Measurements from ENCODE around the gene CNTNAP2. TPM values are rescaled to one million over a fixed set of nuclear protein-coding genes. Genes with fewer than 3 reads are reported as not detected.

The CNTNAP2 gene
- total RNA-seq, 1 donor from 2014 or later, result 1.2 TPM

- no peak for ATAC-seq
Observed at GRCh38 chr7:147903536-147904218, 1787.1 kb downstream of the CNTNAP2 start.

GRCh38 chr7:147904219-147904576 is 1787.6 kb downstream of the CNTNAP2 start:
- ATAC-seq, result no peak

- no peak for ATAC-seq
Observed at GRCh38 chr7:147909431-147910148, 1793.0 kb downstream of the CNTNAP2 start.

GRCh38 chr7:147911201-147911601 is 1794.6 kb downstream of the CNTNAP2 start:
- ATAC-seq, result no peak

GRCh38 chr7:147912291-147912690 is 1795.7 kb downstream of the CNTNAP2 start:
- no peak for ATAC-seq

- ATAC-seq, result no peak
Observed at GRCh38 chr7:147912946-147913638, 1796.5 kb downstream of the CNTNAP2 start.

GRCh38 chr7:147915781-147916180 is 1799.2 kb downstream of the CNTNAP2 start:
- no peak for ATAC-seq

- ATAC-seq, result no peak
Observed at GRCh38 chr7:147916573-147916972, 1800.0 kb downstream of the CNTNAP2 start.

GRCh38 chr7:147923841-147924240 is 1807.2 kb downstream of the CNTNAP2 start:
- ATAC-seq, result no peak

- ATAC-seq, result no peak
Observed at GRCh38 chr7:147937428-147937827, 1820.8 kb downstream of the CNTNAP2 start.

GRCh38 chr7:147941381-147941780 is 1824.8 kb downstream of the CNTNAP2 start:
- no peak for ATAC-seq

- ATAC-seq, result no peak
Observed at GRCh38 chr7:147944321-147944720, 1827.7 kb downstream of the CNTNAP2 start.

GRCh38 chr7:147952918-147953317 is 1836.3 kb downstream of the CNTNAP2 start:
- ATAC-seq, result no peak

GRCh38 chr7:147968046-147968610 is 1851.5 kb downstream of the CNTNAP2 start:
- no peak for ATAC-seq

GRCh38 chr7:147971606-147972110 is 1855.1 kb downstream of the CNTNAP2 start:
- ATAC-seq, result no peak

GRCh38 chr7:147978201-147978600 is 1861.6 kb downstream of the CNTNAP2 start:
- ATAC-seq, result no peak

- no peak for ATAC-seq
Observed at GRCh38 chr7:147978651-147979050, 1862.0 kb downstream of the CNTNAP2 start.

- ATAC-seq, result no peak
Observed at GRCh38 chr7:147980826-147981813, 1864.5 kb downstream of the CNTNAP2 start.

- no peak for ATAC-seq
Observed at GRCh38 chr7:147982307-147982706, 1865.7 kb downstream of the CNTNAP2 start.

- ATAC-seq, result no peak
Observed at GRCh38 chr7:147984265-147984664, 1867.7 kb downstream of the CNTNAP2 start.

GRCh38 chr7:147990079-147990478 is 1873.5 kb downstream of the CNTNAP2 start:
- ATAC-seq, result no peak

- ATAC-seq, result no peak
Observed at GRCh38 chr7:147990942-147991341, 1874.3 kb downstream of the CNTNAP2 start.
